GM19238 (cell line): ENCODE data around the gene PLCB4.

Source experiments
- DNase-seq: peaks from one replicate; pipeline ENCODE4 v3.0.0; 2011; ENCODE audit warnings: low spot score; ENCODE audit not compliant: insufficient read length

The PLCB4 gene

DNA sequence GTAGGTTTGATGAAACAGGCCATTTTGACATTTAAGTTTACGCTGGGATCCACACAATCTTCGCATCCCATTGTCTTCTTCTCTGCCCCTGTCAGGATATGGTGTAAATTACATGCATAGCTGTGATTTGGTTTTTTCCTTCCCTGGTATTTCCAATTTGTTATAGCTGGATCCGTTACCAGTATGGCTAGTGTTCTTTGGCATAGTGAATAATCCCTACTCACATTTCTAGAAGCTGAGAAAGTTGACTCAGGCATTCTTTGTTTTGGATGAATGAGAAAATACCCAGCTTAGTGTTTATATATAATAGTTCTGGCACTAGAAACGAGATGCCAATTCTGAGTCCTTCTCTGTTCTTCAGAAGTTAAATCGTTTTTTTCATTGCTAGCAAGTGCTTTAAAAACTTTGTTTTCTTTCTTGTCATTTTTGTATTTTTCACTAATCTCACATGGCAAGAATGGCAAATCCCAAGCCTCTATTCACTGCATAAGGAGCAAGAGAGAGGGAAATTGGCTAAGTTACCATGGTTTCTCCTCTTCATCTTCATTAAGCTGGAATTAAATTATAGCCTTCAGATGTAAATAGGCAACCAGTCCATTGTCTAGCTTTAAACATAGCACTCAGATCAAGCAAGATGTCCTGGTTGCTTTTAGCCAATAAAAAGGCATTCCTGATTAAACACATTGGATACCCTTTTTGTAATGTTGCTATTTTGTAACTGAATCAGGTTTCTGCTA lies 353.6 kb downstream of the PLCB4 start:
- no peak for DNase-seq

DNA sequence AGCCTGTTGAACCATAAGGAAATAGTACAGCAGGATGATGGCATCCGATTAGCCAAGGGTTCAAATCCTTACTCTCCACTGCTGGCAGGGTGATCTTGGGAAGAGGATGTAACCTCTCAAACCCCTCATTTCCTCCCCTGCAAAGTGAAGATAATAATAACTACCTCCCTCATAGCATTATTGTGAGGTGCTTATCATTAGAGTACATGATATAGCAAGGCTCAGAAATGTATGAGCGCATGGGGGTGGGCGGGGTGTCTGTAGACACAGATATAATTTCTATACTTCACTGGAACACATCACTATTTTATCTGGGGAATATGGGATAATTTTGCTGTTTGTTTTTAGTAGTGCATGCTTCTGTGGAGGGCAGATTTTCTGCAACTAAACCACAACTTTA lies 355.7 kb downstream of the PLCB4 start:
- DNase-seq, result no peak

- no peak for DNase-seq
Observed at GRCh38 chr20:9427430-9428291, 358.8 kb downstream of the PLCB4 start.

- no peak for DNase-seq
Observed at GRCh38 chr20:9428292-9428607, 359.4 kb downstream of the PLCB4 start.

DNA sequence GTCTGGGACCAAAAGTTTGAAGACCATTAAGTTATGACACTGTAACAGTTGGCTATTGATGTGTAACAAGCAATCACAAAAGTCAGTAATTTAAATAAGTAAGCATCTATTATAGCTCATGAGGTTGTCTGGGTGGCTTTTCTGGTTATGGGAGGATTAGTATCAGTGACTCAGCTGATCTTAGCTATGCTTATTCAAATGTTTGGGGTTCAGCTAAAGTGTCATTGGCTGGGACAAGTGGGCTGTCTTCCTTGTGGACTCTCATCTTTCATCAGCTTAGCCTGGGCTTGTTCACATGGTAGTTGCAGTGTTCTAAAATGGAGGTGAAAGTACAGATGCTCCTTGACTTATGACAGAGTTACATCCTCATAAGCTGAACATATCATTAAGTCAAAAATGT lies 370.9 kb downstream of the PLCB4 start:
- DNase-seq, result no peak

GRCh38 chr20:9440892-9441291 lies 372.0 kb downstream of the PLCB4 start:
- no peak for DNase-seq

GRCh38 chr20:9441948-9442347 lies 373.1 kb downstream of the PLCB4 start:
- DNase-seq, result no peak

DNA sequence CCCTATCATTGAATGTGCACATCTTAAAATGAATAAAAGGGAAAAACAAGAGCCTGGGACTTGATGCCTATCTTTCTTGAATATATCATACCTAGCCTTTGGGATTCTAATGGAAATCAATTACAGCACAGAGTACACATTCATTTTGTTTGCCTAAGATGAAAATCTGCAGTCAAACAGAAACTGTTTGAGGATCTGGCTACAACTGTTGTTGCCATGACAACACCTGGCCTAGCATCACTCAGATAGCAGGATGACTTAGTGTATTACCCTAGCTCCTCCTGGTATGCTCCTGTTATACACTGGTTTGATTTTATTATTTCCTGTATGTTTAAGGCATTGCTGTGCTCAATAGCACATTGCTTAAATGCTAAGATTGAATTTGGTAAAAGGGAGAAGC lies 374.0 kb downstream of the PLCB4 start:
- no peak for DNase-seq

- DNase-seq, result no peak
Observed at GRCh38 chr20:9444921-9445320, 376.0 kb downstream of the PLCB4 start.

DNA sequence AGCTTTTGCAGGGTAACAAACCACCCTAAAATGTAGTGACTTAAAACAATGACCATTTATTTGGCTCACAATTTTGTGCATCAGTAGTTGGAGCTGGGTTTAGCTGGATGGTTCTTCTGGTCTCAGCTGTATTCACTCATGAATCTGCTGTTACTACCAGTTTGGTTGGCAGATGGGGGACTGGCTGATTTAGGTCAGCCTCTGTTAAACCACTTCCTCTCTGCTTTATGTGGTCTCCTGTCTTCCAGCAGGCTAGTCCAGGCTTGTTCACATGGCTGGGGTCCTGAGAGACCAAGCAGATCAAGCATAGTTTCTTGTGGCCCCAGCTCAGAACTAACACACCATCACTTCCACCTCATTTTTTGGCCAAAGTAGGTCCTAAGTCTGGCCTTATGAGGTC lies 378.3 kb downstream of the PLCB4 start:
- DNase-seq, result no peak

- no peak for DNase-seq
Observed at GRCh38 chr20:9453201-9453600, 384.3 kb downstream of the PLCB4 start.

DNA sequence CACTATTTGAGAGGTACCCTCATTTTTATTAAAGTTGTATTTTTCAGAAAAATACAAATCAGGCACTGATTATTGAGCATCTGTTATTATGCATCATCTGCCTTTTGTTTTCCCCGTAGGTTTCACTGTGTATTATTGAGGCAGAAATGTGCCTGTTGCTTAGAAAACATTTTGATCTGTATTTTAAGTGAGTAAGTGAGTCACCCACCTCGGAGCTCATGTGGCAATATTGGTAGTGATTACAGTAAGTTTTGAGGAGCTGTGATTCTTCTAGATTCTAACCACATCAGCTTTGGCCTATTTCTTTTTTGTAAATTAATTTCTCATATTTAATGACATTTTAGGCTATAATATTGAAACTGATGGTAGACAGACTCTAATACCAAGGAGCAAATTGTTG lies 385.9 kb downstream of the PLCB4 start:
- DNase-seq, result no peak

DNA sequence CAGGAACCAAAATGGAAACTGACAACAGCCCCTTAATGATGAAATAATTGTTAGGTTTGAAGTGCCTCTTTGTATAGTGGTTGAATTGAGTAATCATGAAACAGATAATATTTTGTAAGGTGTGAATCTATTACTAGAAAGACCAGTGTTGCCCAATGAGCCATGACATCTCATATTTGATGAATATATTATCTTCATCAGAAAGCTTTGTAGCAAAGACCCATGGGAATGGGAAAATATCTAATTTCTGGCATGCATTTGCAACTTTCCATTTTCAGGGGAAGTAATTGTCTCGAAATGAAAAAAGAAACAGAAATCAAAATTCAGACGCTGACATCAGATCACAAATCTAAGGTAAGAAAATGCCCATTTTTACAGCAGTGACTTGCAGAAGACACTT lies 388.2 kb downstream of the PLCB4 start:
- no peak for DNase-seq

DNA sequence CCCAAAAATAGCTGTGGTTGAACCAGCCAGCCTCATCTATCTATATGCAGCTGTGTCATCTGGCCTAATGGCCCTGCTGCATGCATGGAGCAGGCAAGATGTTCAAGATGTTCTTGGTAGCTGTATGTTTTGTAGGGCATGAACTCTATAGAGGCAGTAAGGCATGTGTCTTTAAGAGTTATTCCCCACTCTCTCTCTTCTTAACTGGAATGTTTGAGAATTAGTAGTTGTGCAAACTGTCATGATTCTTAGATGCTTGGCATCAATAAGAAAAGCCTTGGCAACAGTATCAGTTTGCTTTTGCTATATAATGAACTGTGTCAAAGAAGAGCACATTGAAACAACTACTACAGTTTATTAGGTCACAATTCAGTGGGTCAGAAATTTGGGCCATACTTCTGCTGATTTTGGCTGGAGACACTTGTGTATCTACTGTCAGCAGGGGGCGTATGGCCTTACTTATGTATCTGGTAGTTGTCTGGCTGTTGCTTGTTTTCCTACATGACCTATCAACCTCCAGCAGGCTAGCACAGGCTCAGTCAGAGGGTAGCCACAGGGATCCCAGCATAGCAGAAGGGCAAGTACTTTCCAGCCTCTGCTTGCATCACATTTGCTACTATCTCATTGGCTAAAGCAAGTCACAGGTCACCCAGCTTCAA lies 389.4 kb downstream of the PLCB4 start:
- no peak for DNase-seq

DNA sequence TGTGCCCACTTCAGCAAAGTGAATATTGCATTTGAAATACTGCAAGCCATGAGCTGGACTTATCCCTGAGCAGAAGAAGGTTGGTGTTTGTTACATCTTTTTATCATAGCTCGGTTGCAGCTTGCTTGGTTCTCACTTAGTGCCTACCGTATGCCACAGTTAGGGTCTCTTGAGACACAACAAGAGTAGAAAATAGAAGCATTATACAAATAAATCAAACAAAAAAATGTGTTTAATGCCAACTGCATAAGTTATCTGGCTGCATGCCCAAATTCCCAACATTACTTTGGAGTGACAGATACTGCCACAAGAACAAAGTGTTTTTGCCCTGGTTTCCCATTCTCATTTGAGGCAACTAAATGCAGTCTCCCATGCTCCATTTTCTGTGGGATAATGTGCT lies 391.6 kb downstream of the PLCB4 start:
- DNase-seq, result no peak

GRCh38 chr20:9467995-9468394 lies 399.1 kb downstream of the PLCB4 start:
- DNase-seq, result no peak

DNA sequence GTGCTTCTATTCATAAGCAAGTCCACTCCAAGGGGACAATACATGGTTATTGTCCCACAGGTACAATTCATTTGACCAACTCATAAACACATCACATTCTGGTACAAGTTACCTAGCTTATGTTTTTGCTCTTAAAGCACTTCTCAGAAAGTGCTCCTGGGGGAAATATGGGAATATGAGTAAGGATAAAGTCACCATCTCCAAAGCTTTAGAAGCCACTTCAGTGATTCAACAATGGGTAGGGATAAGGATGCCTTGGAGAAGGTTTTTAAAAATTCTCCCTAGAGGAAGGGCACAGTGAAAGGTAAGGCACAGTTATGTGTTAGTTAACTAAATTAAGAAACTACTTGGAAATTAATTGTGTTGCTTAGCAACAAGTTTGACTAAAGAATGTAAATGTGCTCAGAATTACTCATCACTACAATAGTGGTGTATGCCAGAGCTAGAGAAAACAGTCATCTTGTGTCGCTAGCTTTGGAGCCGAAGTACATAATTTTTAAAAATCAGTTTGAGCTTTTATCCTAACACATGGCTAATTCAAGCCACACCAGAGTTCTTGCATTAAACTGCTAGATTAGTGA lies 406.0 kb downstream of the PLCB4 start:
- DNase-seq, result no peak

DNA sequence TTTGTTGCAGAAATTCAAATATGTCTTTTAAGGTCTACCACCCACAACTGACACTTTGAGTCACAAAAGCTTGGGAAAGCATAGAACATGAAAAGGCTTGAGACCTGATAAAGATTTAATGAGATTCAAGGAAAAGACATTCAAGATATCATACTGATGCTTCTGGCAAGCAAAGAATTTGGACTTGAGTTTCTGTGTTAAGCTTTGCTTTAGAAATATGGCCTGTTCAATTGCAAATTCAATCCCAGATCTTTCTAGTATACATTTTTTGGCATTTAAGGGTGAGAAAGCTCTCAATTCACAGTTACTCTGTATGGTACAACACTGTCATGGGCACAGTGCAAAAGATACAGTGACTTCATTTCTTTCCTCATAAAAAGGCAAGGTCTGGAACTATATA lies 406.6 kb downstream of the PLCB4 start:
- no peak for DNase-seq

DNA sequence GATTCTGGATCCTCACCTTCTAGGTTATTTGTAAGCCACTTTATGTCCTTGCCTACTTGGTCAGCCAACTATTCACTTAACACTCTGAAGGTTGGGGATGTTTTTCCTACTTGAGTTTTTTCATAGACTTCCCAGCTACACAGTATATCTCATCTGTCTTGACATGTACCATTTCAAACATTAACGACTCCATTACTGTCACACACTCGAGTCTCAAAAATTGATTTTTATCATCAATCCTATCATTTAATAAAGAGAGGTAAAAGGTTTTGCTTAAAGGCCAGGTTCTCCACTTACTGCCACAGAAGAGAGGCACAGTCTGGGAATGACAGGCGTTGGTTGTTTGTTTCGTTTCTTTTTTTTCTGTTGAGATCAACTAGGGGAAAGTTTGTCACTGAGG lies 407.3 kb downstream of the PLCB4 start:
- DNase-seq, result no peak

- no peak for DNase-seq
Observed at GRCh38 chr20:9476637-9477036, 407.8 kb downstream of the PLCB4 start.

DNA sequence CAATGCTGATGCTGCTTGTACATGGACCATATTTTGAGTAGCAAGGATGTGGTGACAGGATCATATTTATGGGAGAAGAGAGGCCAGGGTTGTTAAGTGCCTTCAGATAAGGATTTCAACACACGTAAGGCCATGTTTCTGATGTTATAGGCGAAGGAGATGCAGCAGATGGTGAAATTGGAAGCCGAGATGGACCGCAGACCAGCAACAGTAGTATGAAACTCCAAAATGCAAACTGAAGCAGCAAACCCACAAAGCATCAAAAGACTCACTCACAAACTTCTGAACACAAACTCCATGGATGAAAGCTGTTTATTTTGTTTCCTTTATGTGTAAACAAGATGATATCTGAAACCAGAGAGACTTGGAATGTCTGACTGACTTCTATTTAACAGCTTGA lies 409.9 kb downstream of the PLCB4 start:
- DNase-seq, result no peak

- DNase-seq, result no peak
Observed at GRCh38 chr20:9480066-9480465, 411.2 kb downstream of the PLCB4 start.
